Left lung (tissue), 10 donors: ENCODE measurements around the gene UBE2G1. TPM values are rescaled to one million over a fixed set of nuclear protein-coding genes. Genes with fewer than 3 reads are reported as not detected.

Experiments used
- ATAC-seq: fragments of 200-7000 bp; cut with Tn5 transposase; one replicate; pipeline ENCODE4 v1.9.1; 2020; ENCODE audit warnings: moderate library complexity
- DNase-seq, 4 donors: peaks; one replicate each; pipeline ENCODE4 v3.0.0-alpha.2; 2013 to 2020
- H3K27ac ChIP-seq, 2 donors: fragments of 200-600 bp; sonication (generic) in 1 of 2; one replicate each; pipeline versions ENCODE4 v1.5.0 to v1.8.0; 2020 to 2021
- H3K27me3 ChIP-seq, 2 donors: fragments of 200-600 bp; sonication (generic) in 1 of 2; one replicate each; pipeline versions ENCODE4 v1.5.0 to v1.8.0; 2020 to 2021
- H3K36me3 ChIP-seq, 2 donors: fragments of 200-600 bp; sonication (generic) in 1 of 2; one replicate each; pipeline versions ENCODE4 v1.5.0 to v1.8.0; 2020 to 2021
- H3K4me1 ChIP-seq, 2 donors: fragments of 200-600 bp; one replicate each; pipeline ENCODE4 v1.8.0; 2021
- H3K4me3 ChIP-seq, 2 donors: fragments of 200-600 bp; sonication (generic) in 1 of 2; one replicate each; pipeline versions ENCODE4 v1.5.0 to v1.8.0; 2020 to 2021; ENCODE audit warnings: mild to moderate bottlenecking in 1 of 2
- H3K9me3 ChIP-seq, 2 donors: fragments of 200-600 bp; sonication (generic) in 1 of 2; one replicate each; pipeline versions ENCODE4 v1.5.0 to v1.8.0; 2020 to 2021
- intact Hi-C, 2 donors: fragments of 100-400 bp; cut with DNase I; formaldehyde crosslinking; loops; one replicate each; pipeline versions ENCODE4 v1.11.2 to v1.14.2; 2022
- polyA plus RNA-seq, 6 donors: library from polyadenylated mRNA; unstranded; fragments of 120-200 nt; gene quantifications; one replicate each; pipeline ENCODE4 v1.2.1, GENCODE V29; 2013; ENCODE audit not compliant: insufficient read length in 6 of 6
- total RNA-seq, 2 donors: library from RNA; stranded (reverse); fragmentation: NEBNext Ultra II Directional; extraction: Animal tissue kit (Norgen Biotek cat#: 25700); gene quantifications; one replicate each; pipeline ENCODE4 v1.2.1, GENCODE V29; 2021
- TF ChIP-seq, protein P1 (sequence below), 2 donors: fragments of 200-600 bp; sonication (generic) in 1 of 2; IDR thresholded peaks; one replicate each; pipeline versions ENCODE4 v1.5.0 to v1.8.0; 2021; ENCODE audit warnings: antibody characterized with exemption in 2 of 2
- donor health status: DM: no; HTN: yes; CAD: no.
- donor health status: DM: no; HTN: no; CAD: no.

The UBE2G1 gene
- total and polyA plus RNA-seq, 8 donors: 43.3 to 56.9 (median 48.3) TPM

DNA sequence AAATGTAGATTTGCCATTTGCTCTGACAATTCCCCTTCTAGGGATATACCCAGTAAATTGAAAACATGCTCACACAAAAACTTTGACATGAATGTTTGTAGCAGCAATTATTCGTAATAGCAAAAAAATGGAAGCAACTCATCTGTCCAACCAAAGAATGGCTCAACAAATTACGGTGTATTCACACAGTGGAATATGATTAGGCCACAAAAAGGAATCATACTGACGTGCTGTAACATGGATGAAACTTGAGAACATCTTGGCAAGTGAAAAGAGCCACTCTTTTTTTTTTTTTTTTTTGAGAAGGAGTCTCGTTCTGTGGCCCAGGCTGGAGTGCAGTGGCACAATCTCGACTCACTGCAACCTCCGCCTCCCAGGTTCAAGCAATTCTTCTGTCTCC, 43.2 kb upstream of the UBE2G1 start:
- ATAC-seq: no peak
- intact Hi-C loops: loop anchor here (5.0 to 10.0 kb wide), 3 partner anchors 192 to 207 kb away; no protein-coding TSS in a partner anchor
- Histone ChIP-seq H3K27me3 (no peaks in the 10 kb centered on the region), H3K27ac (no peak overlapping the region), H3K36me3 (no peaks in the 10 kb centered on the region), H3K4me1 (peaks cover 0 to 5% of the 10 kb centered on the region in 2 donors), H3K9me3 (no peaks in the 10 kb centered on the region), H3K4me3 (no peak overlapping the region)
- DNase-seq: no peak
- TF ChIP-seq, protein P1, sequence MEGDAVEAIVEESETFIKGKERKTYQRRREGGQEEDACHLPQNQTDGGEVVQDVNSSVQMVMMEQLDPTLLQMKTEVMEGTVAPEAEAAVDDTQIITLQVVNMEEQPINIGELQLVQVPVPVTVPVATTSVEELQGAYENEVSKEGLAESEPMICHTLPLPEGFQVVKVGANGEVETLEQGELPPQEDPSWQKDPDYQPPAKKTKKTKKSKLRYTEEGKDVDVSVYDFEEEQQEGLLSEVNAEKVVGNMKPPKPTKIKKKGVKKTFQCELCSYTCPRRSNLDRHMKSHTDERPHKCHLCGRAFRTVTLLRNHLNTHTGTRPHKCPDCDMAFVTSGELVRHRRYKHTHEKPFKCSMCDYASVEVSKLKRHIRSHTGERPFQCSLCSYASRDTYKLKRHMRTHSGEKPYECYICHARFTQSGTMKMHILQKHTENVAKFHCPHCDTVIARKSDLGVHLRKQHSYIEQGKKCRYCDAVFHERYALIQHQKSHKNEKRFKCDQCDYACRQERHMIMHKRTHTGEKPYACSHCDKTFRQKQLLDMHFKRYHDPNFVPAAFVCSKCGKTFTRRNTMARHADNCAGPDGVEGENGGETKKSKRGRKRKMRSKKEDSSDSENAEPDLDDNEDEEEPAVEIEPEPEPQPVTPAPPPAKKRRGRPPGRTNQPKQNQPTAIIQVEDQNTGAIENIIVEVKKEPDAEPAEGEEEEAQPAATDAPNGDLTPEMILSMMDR (IDR thresholded peaks at IDR 0.05): no peak

DNA sequence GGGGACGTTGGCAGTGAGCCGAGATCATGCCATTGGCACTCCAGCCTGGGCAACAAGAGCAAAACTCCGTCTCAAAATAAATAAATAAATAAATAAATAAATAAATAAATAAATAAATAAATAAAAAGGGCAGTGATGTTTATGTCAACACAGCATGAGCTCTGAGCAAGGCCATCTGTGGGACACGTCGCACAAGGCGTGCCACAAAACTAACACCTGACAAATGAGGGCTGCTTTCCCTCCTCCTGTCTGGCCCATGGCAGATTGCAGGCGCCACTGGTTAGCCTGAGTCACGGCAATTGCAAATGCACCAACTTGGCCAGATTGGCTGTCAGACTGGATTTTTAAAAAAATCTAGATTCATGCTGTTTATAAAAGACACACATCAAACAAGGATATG, 41.4 kb upstream of the UBE2G1 start:
- Histone ChIP-seq H3K27ac (no peak overlapping the region), H3K4me1 (peaks cover 0 to 1% of the 10 kb centered on the region in 2 donors), H3K4me3 (no peak overlapping the region), H3K27me3 (no peaks in the 10 kb centered on the region), H3K9me3 (no peaks in the 10 kb centered on the region), H3K36me3 (no peaks in the 10 kb centered on the region)
- no peak for ATAC-seq
- DNase-seq: no peak
- TF ChIP-seq, protein P1 (IDR thresholded peaks at IDR 0.05): no peak
- intact Hi-C loops: no loop called here

DNA sequence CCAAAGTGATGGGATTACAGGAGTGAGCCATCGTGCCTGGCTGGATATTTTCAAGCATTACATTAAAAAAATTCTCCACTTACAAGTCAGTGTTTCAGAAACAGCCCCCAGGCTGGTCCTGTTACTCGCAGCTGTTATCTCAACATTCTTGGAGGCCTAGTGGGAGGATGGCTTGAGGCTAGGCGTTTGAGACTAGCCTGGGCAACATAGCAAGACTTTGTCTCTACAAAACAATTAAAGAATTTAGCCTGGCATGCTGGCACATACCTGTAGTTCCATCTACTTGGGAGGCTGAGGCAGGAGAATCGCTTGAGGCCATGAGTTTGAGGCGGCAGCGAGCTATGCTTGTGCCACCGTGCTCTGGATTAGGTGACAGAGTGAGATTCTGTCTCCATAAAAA, 40.7 kb upstream of the UBE2G1 start:
- no peak for DNase-seq
- Histone ChIP-seq H3K27me3 (no peaks in the 10 kb centered on the region), H3K4me1 (no peaks in the 10 kb centered on the region), H3K27ac (no peak overlapping the region), H3K4me3 (no peak overlapping the region), H3K36me3 (no peaks in the 10 kb centered on the region), H3K9me3 (no peaks in the 10 kb centered on the region)
- intact Hi-C loops: no loop called here
- no peak for ATAC-seq
- TF ChIP-seq, protein P1 (IDR thresholded peaks at IDR 0.05): no peak

DNA sequence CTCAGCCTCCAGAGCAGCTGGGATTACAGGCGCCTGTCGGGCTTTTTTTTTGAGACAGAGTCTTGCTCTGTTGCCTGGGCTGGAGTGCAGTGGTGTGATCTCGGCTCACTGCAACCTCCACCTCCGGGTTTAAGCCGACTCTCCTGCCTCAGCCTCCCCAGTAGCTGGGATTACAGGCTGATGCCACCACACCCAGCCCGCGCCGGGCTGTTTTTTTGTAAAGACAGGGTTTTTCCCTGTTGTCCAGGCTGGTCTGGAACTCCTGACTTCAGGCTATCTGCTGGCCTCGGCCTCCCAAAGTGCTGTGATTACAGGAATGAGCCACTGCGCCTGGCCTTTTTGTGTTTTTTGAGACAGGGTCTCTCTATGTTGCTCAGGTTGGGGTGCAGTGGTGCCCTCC, 39.9 kb upstream of the UBE2G1 start:
- Histone ChIP-seq H3K9me3 (no peaks in the 10 kb centered on the region), H3K27me3 (no peaks in the 10 kb centered on the region), H3K4me1 (no peaks in the 10 kb centered on the region), H3K27ac (no peak overlapping the region), H3K4me3 (no peak overlapping the region), H3K36me3 (no peaks in the 10 kb centered on the region)
- TF ChIP-seq, protein P1 (IDR thresholded peaks at IDR 0.05): no peak
- intact Hi-C loops: no loop called here
- no peak for ATAC-seq
- DNase-seq: no peak

DNA sequence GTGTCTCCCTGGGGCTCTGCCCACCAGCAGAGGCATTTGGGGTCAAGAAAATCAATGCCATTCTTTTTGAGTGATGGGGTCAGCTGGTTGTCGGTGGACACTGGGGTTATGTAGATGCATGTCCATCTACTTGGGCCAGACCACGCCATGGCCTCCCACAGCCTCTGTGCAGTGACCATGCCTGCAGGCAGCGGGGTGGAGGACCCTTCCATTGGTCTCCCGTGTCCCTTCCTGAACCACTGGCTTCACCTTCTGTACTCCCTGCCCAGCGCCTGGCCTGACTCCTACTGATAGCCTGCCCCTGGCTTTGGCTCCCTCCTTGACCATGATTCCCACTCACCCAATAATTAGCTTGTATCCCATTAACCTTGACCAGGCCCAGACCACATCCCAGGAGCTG, 39.2 kb upstream of the UBE2G1 start:
- TF ChIP-seq, protein P1 (IDR thresholded peaks at IDR 0.05): no peak
- no peak overlapping the region for H3K27ac ChIP-seq
- H3K27me3 ChIP-seq: no peaks in the 10 kb centered on the region
- no peak for DNase-seq
- no peaks in the 10 kb centered on the region for H3K4me1 ChIP-seq
- intact Hi-C loops: no loop called here
- H3K36me3 ChIP-seq: no peaks in the 10 kb centered on the region
- H3K4me3 ChIP-seq: no peak overlapping the region
- no peaks in the 10 kb centered on the region for H3K9me3 ChIP-seq
- ATAC-seq: no peak
